Psoas muscle (tissue), 8 donors: ENCODE measurements around the gene ARMH2. TPM values are rescaled to one million over a fixed set of nuclear protein-coding genes. Genes with fewer than 3 reads are reported as not detected.

Experiments used
- ATAC-seq, 4 donors: fragments of 200-7000 bp; cut with Tn5 transposase; one replicate each; pipeline ENCODE4 v1.9.1; 2020; ENCODE audit warnings: moderate library complexity in 3 of 4, mild to moderate bottlenecking in 2 of 4
- DNase-seq, 2 donors: peaks; one replicate each; pipeline ENCODE4 v3.0.0-alpha.2; 2020
- H3K27ac ChIP-seq: fragments of 200-600 bp; one replicate; pipeline ENCODE4 v1.8.0; 2022
- H3K27me3 ChIP-seq, 3 donors: fragments of 200-600 bp in 1 of 3; one replicate each; pipeline versions ENCODE4 v1.6.1 to v1.8.0; 2013 to 2022; ENCODE audit warnings: low read length in 2 of 3, mild to moderate bottlenecking in 2 of 3, moderate library complexity in 1 of 3; ENCODE audit not compliant: insufficient read depth in 3 of 3
- H3K36me3 ChIP-seq, 2 donors: fragments of 200-600 bp in 1 of 2; one replicate each; pipeline versions ENCODE4 v1.6.1 to v1.8.0; 2013 to 2022; ENCODE audit warnings: low read depth in 1 of 2, mild to moderate bottlenecking in 1 of 2, moderate library complexity in 1 of 2; ENCODE audit not compliant: insufficient read depth in 1 of 2
- H3K4me1 ChIP-seq: fragments of 200-600 bp; one replicate; pipeline ENCODE4 v1.8.0; 2022
- H3K4me3 ChIP-seq: fragments of 200-600 bp; one replicate; pipeline ENCODE4 v1.8.0; 2022; ENCODE audit warnings: mild to moderate bottlenecking
- H3K9me3 ChIP-seq: fragments of 200-600 bp; one replicate; pipeline ENCODE4 v1.8.0; 2022
- CTCF ChIP-seq: fragments of 200-600 bp; IDR thresholded peaks from one replicate; pipeline ENCODE4 v1.8.0; 2022; ENCODE audit warnings: antibody characterized with exemption
- WGBS, 3 donors: extraction: QIAGEN DNeasy Blood & Tissue Kit; methylation state at CpG; one replicate each; pipeline versions ENCODE4 v1.1.6 to v1.1.7; 2013; 5-methylcytosine and 5-hydroxymethylcytosine counted together
- intact Hi-C, 2 donors: fragments of 100-400 bp; cut with DNase I; formaldehyde crosslinking; loops; one replicate each; pipeline versions ENCODE4 v1.11.0 to v1.14.2; 2022
- polyA plus RNA-seq, 3 donors: library from polyadenylated mRNA; stranded (reverse); fragments of 200-250 nt; gene quantifications; one replicate each; pipeline ENCODE4 v1.2.3, GENCODE V29; 2013
- total RNA-seq, 4 donors: library from RNA; stranded (reverse); fragmentation: NEBNext Ultra II Directional in 2 of 4; extraction: Animal tissue kit (Norgen Biotek cat#: 25700) in 2 of 4; gene quantifications; one replicate each; pipeline versions ENCODE4 v1.2.1 to v1.2.4, GENCODE V29; 2021 to 2023
- donor health status: healthy with polysubstance abuse.
- donor health status: DM: no; HTN: no; CAD: no; lungs with moderate emphysema.
- donor health status: Bipolar disorder and iron deficiency.
- donor health status: healthy.
- donor health status: DM: yes; HTN: yes; CAD: no.
- donor health status: DM: no; HTN: no; CAD: no.
- donor health status: DM: no; HTN: no; CAD: no.
- donor health status: DM: yes; HTN: yes; CAD: no.

The ARMH2 gene
- total and polyA plus RNA-seq, 7 donors: not detected

GRCh38 chr6:24829657-24830056 lies 30.9 kb upstream of the ARMH2 start:
- 92 to 97% (median 94%) methylated on average over 3 of the region's 3 CpGs for WGBS, 3 donors
- ATAC-seq: no peak

GRCh38 chr6:24827970-24828369 lies 29.3 kb upstream of the ARMH2 start:
- no peak overlapping the region for H3K27ac ChIP-seq
- H3K27me3 ChIP-seq: no peaks in the 10 kb centered on the region
- 80 to 87% (median 84%) methylated on average over 8 of the region's 8 CpGs for WGBS, 3 donors
- ATAC-seq: no peak
- DNase-seq: no peak
- TF ChIP-seq CTCF: no peak
- H3K36me3 ChIP-seq: peaks cover 0 to 87% of the 10 kb centered on the region in 2 donors
- intact Hi-C loops: no loop called here
- no peaks in the 10 kb centered on the region for H3K9me3 ChIP-seq
- H3K4me1 ChIP-seq: no peaks in the 10 kb centered on the region
- H3K4me3 ChIP-seq: no peak overlapping the region

More at GRCh38 chr6:24829657-24830056, 30.9 kb upstream of the ARMH2 start:
- no peaks in the 10 kb centered on the region for H3K4me1 ChIP-seq
- no peak overlapping the region for H3K27ac ChIP-seq
- no peak for DNase-seq
- no peak for TF ChIP-seq CTCF
- peaks cover 0 to 87% of the 10 kb centered on the region in 2 donors for H3K36me3 ChIP-seq
- no peaks in the 10 kb centered on the region for H3K27me3 ChIP-seq
- no peaks in the 10 kb centered on the region for H3K9me3 ChIP-seq
- H3K4me3 ChIP-seq: no peak overlapping the region
- intact Hi-C loops: no loop called here

- TF ChIP-seq CTCF: no peak
- Histone ChIP-seq H3K36me3 (peaks cover 0 to 79% of the 10 kb centered on the region in 2 donors), H3K27ac (no peak overlapping the region), H3K4me1 (no peaks in the 10 kb centered on the region), H3K27me3 (no peaks in the 10 kb centered on the region), H3K9me3 (no peaks in the 10 kb centered on the region), H3K4me3 (no peak overlapping the region)
- no peak for ATAC-seq
- intact Hi-C loops: no loop called here
- 75 to 83% (median 77%) methylated on average over 3 of the region's 3 CpGs for WGBS, 3 donors
- no peak for DNase-seq
Observed at GRCh38 chr6:24827162-24827561, 28.4 kb upstream of the ARMH2 start.

DNA sequence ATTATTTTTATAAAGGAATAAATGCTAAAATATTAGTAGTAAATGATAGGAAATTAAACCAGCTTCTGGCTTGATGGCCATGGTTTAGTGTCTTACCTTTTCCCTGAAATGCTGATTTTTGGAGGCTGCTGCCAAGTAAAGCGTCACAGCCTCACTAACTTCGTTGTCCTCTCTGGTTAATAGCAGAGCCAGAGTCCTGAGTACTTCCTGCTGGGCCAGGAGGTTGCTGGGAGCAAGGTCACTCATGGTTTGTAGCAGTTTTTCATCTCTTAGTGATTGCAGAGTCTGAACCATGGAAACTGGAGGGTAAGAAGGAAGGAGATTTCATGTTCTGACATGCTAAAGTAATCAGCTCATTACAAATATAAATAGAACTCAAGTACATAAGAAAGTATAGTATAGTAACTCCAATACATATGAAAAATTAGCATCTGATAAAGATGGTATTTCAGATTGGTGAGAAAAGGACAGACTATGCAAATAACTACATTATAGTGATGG lies 26.5 kb upstream of the ARMH2 start:
- Histone ChIP-seq H3K4me1 (no peaks in the 10 kb centered on the region), H3K36me3 (peaks cover 0 to 59% of the 10 kb centered on the region in 2 donors), H3K9me3 (no peaks in the 10 kb centered on the region), H3K27ac (no peak overlapping the region), H3K27me3 (no peaks in the 10 kb centered on the region), H3K4me3 (no peak overlapping the region)
- no peak for DNase-seq
- intact Hi-C loops: no loop called here
- WGBS, 3 donors: 53 to 66% (median 59%) methylated on average over 2 of the region's 2 CpGs
- no peak for TF ChIP-seq CTCF
- no peak for ATAC-seq
